Uterus (tissue), 2 donors: ENCODE measurements around the gene ETS1.

Experiments
- CTCF ChIP-seq, 4 experiments: fragments of 200-600 bp in 2 of 4; fragments of 450-650 bp in 2 of 4; sonication (generic) in 2 of 4; IDR thresholded peaks; one replicate each; pipeline ENCODE4 v1.5.1; 2016 to 2019; ENCODE audit warnings: antibody characterized with exemption in 4 of 4, mild to moderate bottlenecking in 2 of 4, moderate library complexity in 1 of 4
- POLR2A ChIP-seq, 2 donors: fragments of 450-650 bp; IDR thresholded peaks; one replicate each; pipeline ENCODE4 v1.6.1; 2016; ENCODE audit warnings: antibody characterized with exemption in 2 of 2, mild to moderate bottlenecking in 1 of 2, moderate library complexity in 1 of 2

GRCh38 chr11:128471138-128471661 lies 116.2 kb downstream of the ETS1 start:
- TF ChIP-seq CTCF (IDR thresholded peaks at IDR 0.05) (no peak), POLR2A (IDR thresholded peaks at IDR 0.05) (no peak)
